ENCODE measurements around the gene RSPH1. TPM values are rescaled to one million over a fixed set of nuclear protein-coding genes. Genes with fewer than 3 reads are reported as not detected.

The RSPH1 gene
- total and polyA plus RNA-seq, 2 of the 8 experiments (the other 6 are each of a cell fraction or from before 2014, with no cell fraction given) = 0.24 TPM; not detected in 1

DNA sequence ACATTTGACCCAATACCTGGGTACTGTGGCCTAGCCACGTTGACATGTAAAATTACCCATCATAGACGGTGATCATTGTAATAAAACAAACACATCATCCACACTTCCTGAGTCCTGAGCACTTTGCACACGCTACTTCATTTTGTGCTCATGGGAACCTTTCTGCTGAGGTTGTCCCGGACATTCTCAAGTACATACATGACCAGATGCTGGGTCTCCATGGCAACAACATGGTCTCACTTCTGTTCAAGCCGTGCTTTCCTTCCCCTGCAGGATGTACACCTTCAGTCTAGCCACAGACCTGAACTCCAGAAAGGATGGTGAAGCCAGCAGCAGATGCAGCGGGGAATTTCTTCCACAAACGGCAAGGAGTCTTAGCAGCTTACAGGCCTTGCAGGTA is 69.6 kb downstream of the RSPH1 start:
- ChIA-PET CTCF (ENCODE audit: partially characterized antibody) (interaction anchor here (0.9 to 2.6 kb wide), 5 partner anchors 10 to 111 kb away, joined by 3 to 8 read pairs (median 4); partner anchors contain the start of gene TFF3), POLR2A (ENCODE audit: partially characterized antibody) (no interaction called here)
- Histone ChIP-seq H3K79me1 (ENCODE audit: low read depth, low read length) (no peaks in the 10 kb centered on the region), H3K4me1 (replicated peaks in 1 of 4; ENCODE audit: control insufficient read depth in 3 of 4, insufficient read depth in 4 of 4, low read length in 3 of 4) (no peaks in the 10 kb centered on the region), H4K5ac (ENCODE audit: insufficient read length, low read depth, low read length) (no peak overlapping the region), H4K91ac (replicated peaks; ENCODE audit: insufficient read length, low read length) (no peak overlapping the region), H2AK5ac (ENCODE audit: low read depth, low read length) (no peak overlapping the region), H3K56ac (replicated peaks; ENCODE audit: insufficient read length, low read depth, low read length) (no peak overlapping the region), H2BK15ac (ENCODE audit: low read length) (no peak overlapping the region), H3K4me2 (ENCODE audit: insufficient read depth in 1 of 2, low read depth in 2 of 2, low read length in 2 of 2) (no peak overlapping the region), H3K4me3 (ENCODE audit: extremely low read depth in 1 of 4, insufficient read depth in 2 of 4, low read depth in 3 of 4, low read length in 4 of 4) (no peak overlapping the region), H3K36me3 (ENCODE audit: control insufficient read depth in 2 of 4, insufficient read depth in 4 of 4, low read length in 3 of 4) (no peaks in the 10 kb centered on the region), H3K14ac (ENCODE audit: insufficient read length) (no peak overlapping the region), H2BK20ac (ENCODE audit: low read length) (no peak overlapping the region), H3K18ac (ENCODE audit: extremely low read depth, low read length) (no peak overlapping the region), H2AFZ (ENCODE audit: low read length) (no peak overlapping the region), H2BK12ac (ENCODE audit: low read depth, low read length) (no peak overlapping the region), H3K79me2 (ENCODE audit: control insufficient read depth in 1 of 2, insufficient read depth in 2 of 2, low read length in 2 of 2) (no peaks in the 10 kb centered on the region), H4K8ac (ENCODE audit: extremely low read depth, insufficient read depth, low read length) (no peak overlapping the region), H3K9ac (replicated peaks in 1 of 4; ENCODE audit: extremely low read depth in 1 of 4, low read depth in 3 of 4, low read length in 3 of 4) (no peak overlapping the region; a peak in 1 of 7 replicates), H3K4ac (replicated peaks; ENCODE audit: insufficient read length, low read depth, low read length) (no peak overlapping the region), H3K23me2 (ENCODE audit: low read depth, low read length) (no peaks in the 10 kb centered on the region), H2BK5ac (ENCODE audit: low read depth, low read length) (no peak overlapping the region), H4K20me1 (replicated peaks in 1 of 2; ENCODE audit: control insufficient read depth in 1 of 2, insufficient read depth in 2 of 2, low read length in 2 of 2) (no peaks in the 10 kb centered on the region), H3K27ac (ENCODE audit: low read depth, low read length) (no peak overlapping the region), H2BK120ac (replicated peaks; ENCODE audit: low read depth, low read length) (no peak overlapping the region), H3K23ac (ENCODE audit: insufficient read length) (no peak overlapping the region), H3K9me3 (ENCODE audit: insufficient read depth in 2 of 2, low read depth in 1 of 2, low read length in 1 of 2) (no peaks in the 10 kb centered on the region), H3K27me3 (replicated peaks in 1 of 4; ENCODE audit: control insufficient read depth in 3 of 4, extremely low read depth in 1 of 4, insufficient read depth in 3 of 4, low read length in 3 of 4) (no peaks in the 10 kb centered on the region; a peak in 1 of 7 replicates)
- TF ChIP-seq HDAC2 (IDR thresholded peaks at IDR 0.05; ENCODE audit: borderline replicate concordance in 1 of 2, low read depth in 2 of 2, low read length in 2 of 2) = no peak
- TF ChIP-seq, protein P1, sequence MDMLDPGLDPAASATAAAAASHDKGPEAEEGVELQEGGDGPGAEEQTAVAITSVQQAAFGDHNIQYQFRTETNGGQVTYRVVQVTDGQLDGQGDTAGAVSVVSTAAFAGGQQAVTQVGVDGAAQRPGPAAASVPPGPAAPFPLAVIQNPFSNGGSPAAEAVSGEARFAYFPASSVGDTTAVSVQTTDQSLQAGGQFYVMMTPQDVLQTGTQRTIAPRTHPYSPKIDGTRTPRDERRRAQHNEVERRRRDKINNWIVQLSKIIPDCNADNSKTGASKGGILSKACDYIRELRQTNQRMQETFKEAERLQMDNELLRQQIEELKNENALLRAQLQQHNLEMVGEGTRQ (IDR thresholded peaks at IDR 0.05; ENCODE audit: low read length) = no peak
- TF ChIP-seq EGR1 (IDR thresholded peaks at IDR 0.05; ENCODE audit: borderline replicate concordance, low read depth, low read length) = no peak
- TF ChIP-seq NRF1 (IDR thresholded peaks at IDR 0.05; ENCODE audit: low read depth, low read length) = no peak
- TF ChIP-seq RBBP5 (IDR thresholded peaks at IDR 0.05; ENCODE audit: borderline replicate concordance, low read depth, low read length) = no peak
- TF ChIP-seq, protein P2, sequence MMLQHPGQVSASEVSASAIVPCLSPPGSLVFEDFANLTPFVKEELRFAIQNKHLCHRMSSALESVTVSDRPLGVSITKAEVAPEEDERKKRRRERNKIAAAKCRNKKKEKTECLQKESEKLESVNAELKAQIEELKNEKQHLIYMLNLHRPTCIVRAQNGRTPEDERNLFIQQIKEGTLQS (IDR thresholded peaks at IDR 0.05; ENCODE audit: insufficient read depth, low read depth, low read length) = no peak
- TF ChIP-seq HDAC6 (IDR thresholded peaks at IDR 0.05; ENCODE audit: low read depth, low read length) = no peak
- TF ChIP-seq SP2 (IDR thresholded peaks at IDR 0.05; ENCODE audit: low read length) = no peak
- 88% methylated on average over 7 of the region's 7 CpGs; no CpG with 5 or more reads in 1 of the 2 experiments for WGBS, 2 experiments (ENCODE audit: extremely low coverage in 1 of 2, insufficient coverage in 1 of 2, insufficient read length in 1 of 2, insufficient replicate concordance in 2 of 2, low coverage in 1 of 2, low lambda C conversion rate in 2 of 2, missing lambda C conversion rate in 1 of 2)
- FAIRE-seq (no peak), DNase-seq (ENCODE audit: low read depth in 1 of 2, low spot score in 2 of 2) (no peak)

Measured in H1 (cell line).